ENCODE results near the gene GALM.
"Not testable (repeated sequence)": the region's sequence is repeated elsewhere in the genome, so short reads cannot be mapped to it uniquely, and the experiment has no call there.

GALM gene

DNA sequence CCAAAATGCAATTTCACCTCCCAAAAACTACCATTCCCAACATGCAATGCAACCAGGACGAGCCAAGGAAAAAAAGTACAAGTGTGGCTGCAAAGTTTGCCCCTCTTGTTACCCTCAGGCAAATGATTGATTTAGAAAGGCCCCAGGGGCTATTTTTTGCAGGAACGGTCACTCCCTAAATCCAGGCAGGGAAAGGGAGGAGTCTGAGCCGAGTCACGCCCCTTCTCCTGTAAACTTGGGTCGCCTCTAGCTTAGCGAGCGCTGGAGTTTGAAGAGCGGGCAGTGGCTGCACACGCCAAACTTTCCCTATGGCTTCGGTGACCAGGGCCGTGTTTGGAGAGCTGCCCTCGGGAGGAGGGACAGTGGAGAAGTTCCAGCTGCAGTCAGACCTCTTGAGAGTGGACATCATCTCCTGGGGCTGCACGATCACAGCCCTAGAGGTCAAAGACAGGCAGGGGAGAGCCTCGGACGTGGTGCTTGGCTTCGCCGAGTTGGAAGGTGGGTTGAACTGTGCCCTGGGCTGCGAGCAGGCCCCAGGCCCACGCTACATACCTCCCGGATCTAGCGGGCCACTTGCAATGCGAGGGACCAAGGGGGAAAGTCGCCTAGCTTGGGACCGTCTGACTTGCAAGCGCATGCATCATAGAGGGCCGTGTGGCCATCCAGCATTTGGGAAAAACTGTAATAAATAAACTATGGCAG is at the start of gene GALM:
Gene GALM (plus strand): TSS at position 261 of the 702 bp plus-strand sequence. CDS start 48 bp downstream, at position 309.
- peak; percentile 89 for DNase-seq

DNA sequence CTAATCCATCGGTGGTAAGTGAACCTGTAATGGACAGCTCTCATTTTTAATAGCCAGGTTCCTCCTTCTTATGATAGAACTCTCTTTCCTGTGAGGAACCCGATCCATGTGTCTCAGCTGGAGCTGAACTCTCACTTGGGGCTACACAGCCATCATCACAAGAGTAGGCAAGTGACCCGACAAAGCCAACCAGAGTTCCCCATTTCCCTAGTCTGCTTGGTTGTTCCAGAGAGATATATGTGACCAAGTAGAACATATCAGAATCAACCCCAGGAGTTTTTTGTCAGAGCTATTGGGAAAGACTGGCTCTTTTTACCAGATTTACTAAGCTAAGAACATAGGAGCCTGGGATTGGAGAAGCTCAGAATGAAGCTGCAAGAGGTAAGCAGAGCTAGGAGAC is 48.6 kb upstream of the GALM start:
- no peak for DNase-seq

DNA sequence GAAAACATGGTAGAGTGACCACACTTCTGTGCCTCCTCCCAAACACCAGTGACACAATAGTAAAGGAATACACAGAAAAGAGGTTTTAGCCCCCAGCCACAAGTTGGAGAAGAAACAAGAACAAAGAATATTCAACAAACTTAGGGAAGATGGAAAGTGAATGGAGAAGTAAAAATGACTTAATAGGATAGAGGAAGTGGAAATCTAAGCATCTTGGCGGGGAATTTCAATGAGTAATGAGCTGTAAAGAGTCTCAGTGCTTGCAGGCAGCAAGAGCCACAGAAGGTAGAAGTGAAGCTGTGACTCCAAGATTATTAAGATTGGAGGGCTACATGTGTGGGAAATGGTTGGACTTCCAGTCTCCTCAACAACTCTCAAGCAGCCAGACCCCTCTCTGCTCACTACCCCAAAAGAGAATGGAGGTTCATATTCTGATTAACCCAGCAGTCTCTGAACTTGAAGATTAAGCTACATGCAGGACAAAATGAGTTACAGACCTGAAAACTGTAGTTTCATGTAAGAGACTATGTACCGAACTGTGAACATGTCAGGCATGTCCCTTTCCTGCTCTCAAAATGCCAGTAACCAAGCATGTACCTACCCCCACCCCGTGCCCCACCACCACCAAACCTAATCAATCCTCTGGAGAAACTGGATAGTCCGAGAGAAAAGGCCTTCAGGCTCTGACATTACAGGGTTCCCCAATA is 46.3 kb upstream of the GALM start:
- DNase-seq, result peak; percentile 84

DNA sequence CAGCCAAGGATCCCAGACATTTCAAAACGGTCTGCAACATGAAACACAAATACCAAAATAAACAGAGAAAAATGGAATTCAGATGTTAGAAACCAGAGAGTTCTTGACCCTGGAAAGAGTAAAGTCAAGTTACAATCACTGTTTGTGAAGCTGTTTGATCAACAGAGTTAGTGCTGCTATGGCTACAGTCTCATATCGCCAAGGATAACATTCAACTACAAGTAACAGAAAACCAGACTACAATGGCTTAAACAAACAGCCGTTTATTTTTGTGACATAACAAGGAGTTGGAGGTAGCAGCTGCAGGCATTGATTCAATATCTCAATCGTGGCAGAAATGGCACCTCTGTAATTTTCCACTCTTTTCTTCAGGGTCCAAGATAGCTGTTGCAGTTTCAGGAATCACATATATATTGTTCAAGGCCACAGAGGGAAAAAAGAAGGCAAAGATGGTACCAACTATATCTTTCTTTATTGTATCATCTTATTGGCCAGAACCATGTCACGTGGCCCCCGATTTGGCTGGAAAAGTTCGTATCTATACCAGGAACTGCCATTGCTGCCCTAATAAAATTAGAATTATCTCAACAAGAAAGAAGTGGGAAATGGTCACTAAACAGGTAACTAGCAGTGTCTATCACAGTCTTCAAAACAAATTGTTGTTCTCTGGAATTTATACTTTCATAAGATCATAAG is 45.5 kb upstream of the GALM start:
- no peak for DNase-seq

DNA sequence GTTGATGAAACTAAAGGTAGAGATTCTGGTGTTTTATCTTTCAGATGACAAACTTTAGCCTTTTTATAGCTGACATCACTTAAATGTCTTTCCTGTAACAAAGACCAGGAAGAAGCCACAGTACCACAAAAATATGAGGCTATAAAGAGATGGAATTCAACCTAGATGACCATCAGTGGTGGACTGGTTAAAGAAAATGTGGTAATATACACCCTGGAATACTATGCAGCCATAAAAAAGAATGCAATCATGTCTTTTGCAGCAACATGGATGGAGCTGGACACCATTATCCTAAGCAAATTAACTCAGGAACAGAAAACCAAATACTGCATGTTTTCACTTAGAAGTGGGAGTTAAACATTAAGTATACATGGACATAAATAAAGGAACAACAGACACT is 44.9 kb upstream of the GALM start:
- DNase-seq, result no peak

DNA sequence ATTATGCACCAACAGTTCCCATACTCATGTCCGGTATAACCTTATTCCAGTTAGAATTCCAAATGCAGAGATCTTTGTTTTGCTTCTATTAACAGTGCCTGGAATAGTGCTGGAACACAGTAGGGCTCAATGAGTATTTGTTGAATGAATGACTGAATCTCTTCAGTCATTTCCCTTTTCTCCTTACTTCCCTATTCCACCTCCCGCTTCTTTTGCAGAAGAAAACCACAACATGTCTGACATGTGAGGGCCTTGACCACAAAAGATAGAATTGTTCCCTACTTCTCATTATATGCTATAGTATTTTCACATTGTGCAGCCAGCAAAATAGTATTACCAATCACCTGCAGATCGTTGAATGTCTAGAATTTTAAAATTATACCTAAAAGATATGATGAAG is 43.7 kb upstream of the GALM start:
- DNase-seq, result peak; percentile 95

DNA sequence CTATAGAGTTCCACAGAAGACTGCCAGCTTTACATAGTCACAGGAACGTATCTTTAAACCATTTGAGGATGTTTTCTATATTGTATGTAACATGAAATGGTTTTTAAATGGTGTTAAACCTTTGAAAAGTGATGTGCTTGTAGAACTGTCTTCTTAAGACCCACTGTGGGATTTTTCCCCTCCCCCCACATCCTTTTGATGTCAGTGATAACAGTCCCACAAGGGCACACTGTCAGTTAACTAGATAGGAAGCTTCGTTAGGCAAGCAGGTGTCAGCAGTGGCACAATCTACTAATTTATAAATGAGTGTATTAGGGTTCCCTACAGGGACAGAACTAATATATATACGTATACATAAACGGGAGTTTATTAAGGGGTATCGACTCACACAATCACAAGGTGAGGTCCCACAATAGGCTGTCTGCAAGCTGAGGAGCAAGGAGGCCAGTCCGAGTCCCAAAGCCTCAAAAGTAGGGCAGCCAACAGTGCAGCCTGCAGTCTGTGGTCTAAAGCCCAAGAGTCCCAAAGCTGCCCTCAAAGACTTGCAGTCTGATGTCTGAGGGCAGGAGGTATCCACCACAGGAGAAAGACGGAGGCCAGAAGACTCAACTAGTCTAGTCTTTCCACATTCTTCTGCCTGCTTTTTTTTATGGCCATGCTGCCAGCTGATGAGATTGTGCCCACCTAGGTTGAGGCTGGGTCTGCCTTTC is 39.4 kb upstream of the GALM start:
- DNase-seq, result no peak

DNA sequence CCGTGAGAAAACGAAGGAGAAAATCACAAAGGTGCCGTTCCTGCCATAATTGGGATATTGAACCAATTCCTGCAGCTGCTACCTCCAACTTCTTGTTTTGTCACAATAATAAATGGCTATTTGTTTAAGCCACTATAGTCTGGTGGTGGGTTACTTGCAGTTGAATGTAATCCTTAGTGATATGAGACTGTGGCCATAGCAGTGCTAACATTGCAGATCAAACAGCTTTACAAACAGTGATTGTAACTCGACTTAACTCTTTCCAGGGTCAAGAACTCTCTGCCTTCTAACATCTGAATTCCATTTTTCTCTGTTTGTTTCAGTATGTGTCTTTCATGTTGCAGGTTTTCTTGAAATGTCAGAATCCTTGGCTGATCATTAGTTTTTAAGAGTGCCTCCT is 38.5 kb upstream of the GALM start:
- DNase-seq, result no peak

DNA sequence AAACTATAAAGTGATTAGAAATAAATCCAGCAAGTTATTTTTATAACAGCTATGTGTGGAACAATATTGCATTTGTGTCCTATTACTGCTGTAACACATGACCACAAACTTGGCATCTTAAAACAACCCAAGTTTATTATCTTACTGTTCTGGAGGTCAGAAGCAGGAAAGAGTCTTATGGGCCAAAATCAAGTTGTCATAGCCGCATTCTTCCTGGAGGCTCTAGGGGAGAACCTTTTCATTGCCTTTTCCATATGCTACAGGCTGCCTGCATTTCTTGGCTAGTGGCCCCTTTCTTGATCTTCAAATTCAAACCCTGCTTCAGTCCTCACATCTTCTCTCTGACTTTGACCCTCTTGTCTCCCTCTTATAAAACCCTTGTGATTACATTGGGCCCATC is 36.2 kb upstream of the GALM start:
- DNase-seq, result no peak

DNA sequence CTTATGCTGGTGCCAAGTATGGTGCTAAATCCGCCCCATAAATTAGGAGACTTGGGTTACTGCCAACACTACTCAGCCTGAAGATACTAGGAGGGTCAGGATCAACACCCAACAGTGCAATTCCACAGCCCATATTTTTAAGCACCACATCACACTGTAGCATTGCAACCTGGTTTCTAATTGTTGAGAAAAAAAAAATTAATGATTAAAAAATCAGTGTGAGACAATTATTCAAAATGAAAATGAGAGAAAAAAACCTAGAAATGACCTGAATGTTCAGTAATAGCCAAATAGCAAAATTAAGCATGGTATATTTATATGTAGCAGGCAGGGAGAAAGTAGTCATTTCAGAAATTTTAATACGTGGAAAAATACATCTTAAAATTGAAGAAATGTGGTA is 33.9 kb upstream of the GALM start:
- no peak for DNase-seq

DNA sequence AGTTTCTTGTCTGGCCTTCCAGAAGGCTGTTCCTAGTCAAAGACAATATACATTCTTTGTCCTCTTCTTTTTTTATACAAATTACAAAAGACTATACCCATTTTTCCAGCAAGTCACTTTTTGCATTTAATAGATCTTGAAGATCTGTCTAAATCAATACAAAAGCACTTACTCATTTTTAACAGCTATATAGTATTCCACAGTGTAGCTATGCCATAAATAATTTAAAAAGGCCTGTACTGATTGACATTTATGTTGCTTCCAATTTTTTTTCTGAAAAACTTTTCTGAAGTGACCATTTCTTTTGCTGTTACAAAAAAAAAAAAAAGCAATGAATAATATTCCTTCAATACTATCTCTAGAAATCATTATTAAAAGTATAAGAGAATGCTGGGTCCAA is 32.9 kb upstream of the GALM start:
- DNase-seq, result no peak

DNA sequence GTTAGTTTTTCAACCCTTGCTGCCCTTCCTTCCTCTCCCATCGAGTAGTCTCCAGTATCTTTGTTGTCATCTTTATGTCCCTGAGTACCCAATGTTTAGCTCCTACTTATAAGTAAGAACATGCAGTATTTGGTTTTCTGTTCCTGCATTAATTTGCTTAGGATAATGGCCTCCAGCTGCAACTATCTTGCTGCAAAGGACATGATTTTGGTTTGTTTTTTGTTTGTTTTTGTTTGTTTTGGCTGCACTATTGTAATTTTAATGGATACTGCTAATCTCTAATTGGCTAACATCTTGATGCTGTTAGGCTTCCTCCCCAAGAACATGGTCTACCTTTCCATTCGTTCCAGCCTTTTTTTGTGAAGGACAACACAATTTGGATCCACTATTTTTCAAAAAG is 32.0 kb upstream of the GALM start:
- DNase-seq, result no peak

DNA sequence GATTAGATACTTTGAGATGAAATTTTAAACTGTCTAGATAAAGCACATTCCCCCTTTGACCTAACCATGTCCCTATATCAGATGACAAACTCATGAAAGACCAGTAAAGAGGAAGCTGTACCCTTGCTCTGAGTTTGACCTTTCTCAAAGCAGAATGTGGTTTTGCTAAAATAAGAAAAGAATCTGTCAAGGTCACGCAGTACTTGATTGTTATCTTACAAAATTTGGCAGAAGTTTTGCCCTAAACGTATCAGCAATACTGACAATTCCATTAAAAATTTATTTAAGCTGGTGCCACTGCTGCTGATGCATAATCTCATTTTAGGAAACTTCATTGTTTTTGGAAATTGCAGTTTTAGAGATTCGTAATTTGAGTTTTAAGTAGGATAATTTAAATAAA is 31.2 kb upstream of the GALM start:
- DNase-seq, result peak; percentile 42

DNA sequence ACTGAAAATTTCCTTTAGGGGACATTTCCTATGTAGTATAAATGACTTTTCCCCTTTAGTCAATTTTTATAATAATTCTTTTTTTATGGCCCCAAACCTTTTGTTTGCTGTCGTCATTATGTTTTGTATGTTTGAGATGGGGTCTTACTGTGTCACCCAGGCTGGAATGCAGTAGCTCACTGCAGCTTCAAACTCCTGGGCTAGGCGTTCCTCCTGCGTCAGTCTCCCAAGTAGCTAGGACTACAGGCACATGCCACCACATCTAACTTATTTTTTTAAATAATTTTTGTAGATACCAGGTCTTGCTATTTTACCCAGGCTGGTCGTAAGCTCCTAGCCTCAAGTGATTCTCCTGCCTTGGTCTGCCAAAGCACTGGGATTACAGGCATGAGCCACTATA is 30.8 kb upstream of the GALM start:
- DNase-seq, result no peak

DNA sequence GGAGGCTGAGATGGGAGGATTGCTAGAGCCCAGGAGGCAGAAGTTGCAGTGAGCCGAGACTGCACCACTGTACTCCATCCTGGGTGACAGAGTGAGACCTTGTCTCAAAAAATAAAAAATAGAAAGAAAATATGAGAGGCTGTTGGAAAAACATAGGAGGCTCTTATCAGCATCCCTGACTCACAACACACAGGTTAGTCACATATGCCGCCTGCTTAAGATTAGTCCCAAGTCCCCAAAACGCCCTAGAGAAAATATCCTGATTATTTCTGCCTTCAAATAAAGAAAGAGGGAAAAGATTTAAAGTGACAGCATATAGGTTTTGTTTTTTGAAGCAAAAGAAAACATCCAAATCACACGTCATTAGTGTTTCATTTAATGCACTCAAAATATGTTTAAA is 29.8 kb upstream of the GALM start:
- no peak for DNase-seq

DNA sequence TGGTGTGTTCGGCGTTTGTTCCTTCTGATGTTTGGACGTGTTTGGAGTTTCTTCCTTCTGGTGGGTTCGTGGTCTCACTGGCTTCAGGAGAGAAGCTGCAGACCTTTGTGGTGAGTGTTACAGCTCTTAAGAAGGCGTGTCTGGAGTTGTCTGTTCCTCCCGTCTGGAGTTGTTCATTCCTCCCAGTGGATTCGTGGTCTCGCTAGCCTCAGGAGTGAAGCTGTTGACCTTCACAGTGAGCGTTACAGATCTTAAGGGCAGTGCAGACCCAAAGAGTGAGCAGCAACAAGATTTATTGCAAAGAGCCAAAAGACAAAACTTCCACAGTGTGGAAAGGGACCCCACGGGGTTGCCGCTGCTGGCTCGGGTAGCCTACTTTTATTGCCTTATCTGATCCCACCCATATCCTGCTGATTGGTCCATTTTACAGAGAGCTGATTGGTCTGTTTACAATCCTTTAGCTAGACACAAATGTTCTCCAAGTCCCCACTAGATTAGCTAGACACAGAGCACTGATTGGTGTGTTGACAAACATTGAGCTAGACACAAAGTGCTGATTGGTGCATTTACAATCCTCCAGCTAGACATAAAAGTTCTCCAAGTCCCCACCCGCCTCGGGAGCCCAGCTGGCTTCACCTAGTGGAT is 23.4 kb upstream of the GALM start:
- not testable (repeated sequence) for DNase-seq

DNA sequence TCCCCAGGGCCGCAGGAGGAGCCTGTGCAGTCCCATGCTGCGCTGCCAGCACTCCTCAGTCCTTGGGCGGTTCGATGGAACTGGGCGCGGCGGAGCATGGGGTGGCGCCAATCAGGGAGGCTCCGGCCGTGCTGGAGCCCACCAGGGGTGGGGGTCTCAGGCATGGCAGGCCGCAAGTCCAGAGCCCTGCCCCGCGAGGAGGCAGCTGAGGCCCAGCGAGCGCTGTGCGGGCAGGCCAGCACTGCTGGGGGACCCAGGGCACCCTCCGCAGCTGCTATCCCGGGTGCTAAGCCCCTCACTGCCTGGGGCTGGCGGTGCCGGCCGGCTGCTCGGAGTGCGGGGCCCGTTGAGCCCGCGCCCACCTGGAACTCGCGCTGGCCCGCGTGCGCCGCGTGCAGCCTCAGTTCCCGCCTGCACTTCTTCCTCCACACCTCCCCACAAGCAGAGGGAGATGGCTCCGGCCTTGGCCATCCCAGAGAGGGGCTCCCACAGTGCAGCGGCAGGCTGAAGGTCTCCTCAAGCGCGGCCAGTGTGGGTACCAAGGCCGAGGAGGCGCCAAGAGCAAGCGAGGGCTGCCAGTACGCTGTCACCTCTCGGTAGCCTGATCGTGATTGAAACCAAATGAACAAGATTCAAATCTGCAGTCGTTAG is 22.8 kb upstream of the GALM start:
- no peak for DNase-seq

DNA sequence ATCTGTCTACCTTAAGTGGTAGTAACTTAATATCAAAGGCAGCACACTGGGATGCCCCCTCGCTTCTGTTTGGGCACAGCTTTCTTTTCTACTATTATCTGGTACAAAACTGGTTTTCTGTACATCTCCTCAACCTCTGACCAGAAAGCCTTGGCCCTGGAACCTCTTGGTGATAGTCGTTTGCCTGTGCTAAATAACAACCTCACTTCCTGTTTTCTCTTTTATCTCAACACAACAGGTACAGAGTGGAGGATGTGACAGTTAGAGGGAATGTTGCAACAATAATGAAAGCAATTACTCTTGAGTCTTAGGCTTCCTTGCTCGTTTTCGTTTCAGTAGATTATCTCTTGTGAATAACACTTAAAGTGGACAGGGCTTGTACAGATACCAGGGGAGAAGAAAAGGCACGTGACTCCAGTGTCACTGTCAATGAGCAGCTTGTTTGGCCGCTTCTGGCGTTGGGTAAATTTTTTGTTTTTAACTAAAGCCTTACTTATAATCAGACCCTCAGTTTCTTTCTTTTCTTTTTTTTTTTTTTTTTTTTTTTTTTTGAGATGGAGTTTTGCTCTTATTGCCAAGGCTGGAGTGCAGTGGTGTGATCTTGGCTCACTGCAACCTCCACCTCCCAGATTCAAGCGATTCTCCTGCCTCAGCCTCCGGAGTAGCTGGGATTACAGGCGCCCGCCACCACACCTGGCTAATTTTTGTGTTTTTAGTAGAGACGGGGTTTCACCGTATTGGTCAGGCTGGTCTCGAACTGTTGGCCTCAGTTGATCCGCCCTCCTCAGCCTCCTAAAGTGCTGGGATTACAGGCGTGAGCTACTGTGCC is 22.0 kb upstream of the GALM start:
- not testable (repeated sequence) for DNase-seq

DNA sequence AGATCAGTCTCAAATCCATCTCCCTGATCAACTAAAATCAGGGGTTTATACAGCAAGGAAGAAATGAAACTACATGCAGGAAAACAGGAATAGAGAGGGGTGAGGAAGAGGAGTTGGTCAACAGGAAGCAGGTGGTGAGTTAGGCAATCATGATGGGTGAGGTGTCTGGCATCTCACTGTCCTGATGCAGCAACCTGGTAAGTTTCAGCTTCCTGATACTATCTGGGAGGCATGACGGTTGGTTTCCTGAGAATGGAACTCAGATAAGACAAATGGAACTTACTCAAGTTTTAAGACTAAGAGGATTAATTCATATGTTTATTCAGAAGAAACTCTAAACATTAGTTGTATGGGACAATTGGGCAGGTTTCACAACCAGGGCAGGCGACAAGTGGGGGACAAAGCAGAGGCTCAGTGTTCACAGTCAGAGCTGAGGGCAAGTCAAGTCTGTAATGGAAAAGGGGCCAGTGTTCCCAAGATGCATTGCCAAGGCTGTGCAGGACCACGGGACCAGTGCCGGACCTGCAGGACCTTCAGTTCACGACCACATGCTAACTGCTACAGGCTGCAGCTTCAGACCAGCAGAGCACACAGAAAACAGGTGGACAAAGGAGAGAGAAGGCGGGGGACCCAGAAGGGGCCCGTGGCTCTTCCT is 17.7 kb upstream of the GALM start:
- DNase-seq, result peak; percentile 19

DNA sequence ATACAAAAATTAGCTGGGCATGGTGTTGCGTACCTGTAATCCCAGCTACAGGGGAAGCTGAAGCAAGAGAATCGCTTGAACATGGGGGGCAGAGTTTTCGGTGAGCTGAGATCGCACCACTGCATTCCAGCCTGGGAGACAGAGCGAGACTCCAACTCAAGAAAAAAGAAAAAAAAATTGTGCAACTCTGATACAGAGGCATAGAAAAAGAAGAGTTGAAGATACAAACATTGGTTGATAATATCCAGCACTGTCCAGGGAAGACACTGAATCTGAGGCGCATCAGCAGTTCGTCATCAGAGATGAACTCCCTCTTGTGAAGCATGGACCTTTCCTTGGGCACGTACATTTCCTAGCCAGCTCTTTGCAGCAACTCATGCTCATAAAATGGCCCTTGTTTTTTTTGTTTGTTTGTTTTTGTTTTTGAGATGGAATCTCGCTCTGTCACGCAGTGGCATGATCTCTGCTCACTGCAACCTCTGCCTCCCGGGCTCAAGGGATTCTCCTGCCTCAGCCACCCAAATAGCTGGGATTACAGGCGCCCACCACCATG is 16.7 kb upstream of the GALM start:
- no peak for DNase-seq

DNA sequence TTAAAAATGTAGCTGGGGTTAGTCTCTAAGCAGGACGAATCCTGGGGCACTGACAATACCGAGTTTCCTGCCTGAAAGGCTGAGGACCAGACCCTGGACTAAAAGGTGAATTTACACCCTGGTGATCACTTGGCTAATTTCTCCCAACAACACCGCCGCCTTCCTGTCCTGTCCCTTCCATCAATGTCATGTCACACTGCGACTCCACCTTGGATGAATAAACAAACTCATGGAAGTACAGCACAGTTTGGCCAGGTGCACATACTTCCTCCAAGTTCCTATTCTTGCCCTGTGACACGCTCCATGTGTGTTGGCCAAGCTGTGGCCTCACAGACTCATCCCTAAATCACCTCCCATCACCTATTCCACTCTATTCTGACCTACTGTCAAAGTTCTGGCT is 15.9 kb upstream of the GALM start:
- no peak for DNase-seq
